Measurements from ENCODE around the gene TECTB. TPM values are rescaled to one million over a fixed set of nuclear protein-coding genes. Genes with fewer than 3 reads are reported as not detected.

Gene TECTB
- total RNA-seq, 1 donor from 2014 or later = not detected

DNA sequence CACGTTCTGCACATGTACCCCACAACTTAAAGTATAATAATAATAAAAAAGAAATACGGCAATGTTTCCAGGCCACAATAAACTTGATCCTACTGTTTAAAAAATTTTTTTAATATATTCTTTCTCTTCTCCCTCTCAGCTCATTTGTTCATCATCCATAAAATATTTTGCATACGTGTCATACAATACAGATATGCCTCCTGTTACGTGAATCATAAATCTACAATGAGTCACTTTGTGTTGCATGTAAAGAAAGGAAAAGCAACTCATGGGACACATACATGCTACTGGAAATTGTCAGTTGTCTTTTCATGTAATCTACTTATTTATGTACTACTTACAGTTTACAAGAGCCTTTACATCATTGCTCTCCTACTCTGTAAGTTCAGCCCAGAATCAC lies 1.1 kb upstream of the TECTB start:
- DNase-seq (ENCODE audit: low read depth) = no peak
- no peak overlapping the region for H3K4me3 ChIP-seq (ENCODE audit: low read depth, low read length)
- no peak for TF ChIP-seq CTCF (conservative IDR thresholded peaks at IDR 0.05; ENCODE audit: low read depth, low read length)

DNA sequence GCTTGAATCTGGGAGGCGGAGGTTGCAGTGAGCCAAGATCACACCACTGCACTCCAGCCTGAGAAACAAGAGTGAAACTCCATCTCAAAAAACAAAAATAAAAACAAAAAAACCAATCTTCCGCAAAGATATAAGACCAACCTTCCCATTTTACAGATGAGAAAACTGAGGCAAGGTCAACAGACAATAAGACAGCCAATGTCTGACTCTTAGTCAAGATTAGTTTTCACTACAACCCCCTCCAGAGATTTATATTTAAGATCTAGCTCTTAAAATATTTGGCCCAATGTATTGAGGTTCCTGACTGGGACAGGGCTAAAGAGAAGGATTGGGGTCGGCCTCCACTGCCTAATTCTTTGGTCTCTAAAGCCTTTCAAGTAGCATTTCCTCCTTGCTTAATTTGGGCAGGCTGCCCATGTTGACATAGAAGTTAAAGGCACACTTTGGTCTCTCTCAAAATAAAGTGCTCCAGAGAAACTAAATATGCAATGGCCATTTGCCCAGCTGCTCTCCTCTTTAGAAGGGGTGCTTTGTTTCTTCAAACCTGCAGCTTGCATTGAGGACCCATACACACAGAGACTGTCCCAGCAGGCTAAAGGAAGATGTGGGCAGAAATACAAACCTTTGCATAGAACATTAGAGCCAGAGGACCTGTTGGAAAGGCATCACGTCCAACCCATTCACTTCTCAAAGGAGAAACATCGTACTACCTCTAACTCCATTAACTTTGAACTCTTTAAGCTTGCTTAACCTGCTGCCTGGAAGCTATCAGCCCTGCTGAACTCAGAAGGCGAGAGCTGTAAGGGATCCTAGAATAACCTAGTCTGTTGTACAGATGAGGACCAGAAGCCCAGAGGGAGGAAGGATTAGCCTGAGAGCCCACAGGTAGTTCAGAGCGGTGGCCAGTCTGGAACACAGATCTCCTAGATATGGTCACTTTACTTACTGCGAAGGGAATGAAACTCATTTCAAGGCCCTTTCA lies 3.9 kb downstream of the TECTB start:
- no peak for TF ChIP-seq CTCF (conservative IDR thresholded peaks at IDR 0.05; ENCODE audit: low read depth, low read length)
- no peak for DNase-seq (ENCODE audit: low read depth)
- no peak overlapping the region for H3K4me3 ChIP-seq (ENCODE audit: low read depth, low read length)

DNA sequence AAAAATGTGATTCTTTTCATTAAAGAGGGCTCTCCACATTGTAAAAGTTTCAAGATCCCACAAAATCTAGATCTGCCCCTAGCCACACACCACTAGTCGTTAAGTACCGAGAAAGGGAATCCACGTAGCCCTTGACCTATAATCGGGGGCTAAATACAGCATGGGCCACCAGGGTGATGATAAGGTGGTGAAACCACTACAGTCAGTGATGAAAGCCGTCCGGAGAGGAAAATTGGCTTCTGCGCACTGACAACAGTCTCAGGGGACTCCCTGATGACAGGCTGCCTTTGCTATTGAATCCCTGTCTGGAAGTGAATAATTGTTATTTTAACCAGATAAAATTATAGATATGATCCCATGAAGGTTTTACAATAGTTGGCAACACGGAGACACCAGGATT lies 4.6 kb downstream of the TECTB start:
- DNase-seq (ENCODE audit: low read depth) = no peak
- no peak for TF ChIP-seq CTCF (conservative IDR thresholded peaks at IDR 0.05; ENCODE audit: low read depth, low read length)
- H3K4me3 ChIP-seq (ENCODE audit: low read depth, low read length) = no peak overlapping the region

DNA sequence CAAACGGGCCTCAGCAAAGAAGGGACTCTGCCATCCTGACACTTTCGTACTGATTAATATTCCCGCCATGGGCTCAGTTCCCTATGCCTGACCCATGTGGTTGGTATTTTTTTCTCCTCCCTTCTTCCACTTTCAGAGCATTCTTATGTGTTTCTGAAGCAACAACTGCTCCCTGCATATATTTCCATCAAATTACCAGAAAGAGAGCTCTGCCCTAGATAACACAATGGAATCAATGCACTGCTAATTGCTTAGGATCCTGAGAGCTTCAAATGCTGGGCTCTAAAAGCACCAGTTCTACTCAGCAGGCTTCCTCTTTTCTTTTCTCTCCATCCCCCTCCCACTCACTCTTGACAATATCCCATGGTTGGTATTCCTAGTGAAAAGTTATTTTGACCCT lies 5.3 kb downstream of the TECTB start:
- no peak overlapping the region for H3K4me3 ChIP-seq (ENCODE audit: low read depth, low read length)
- DNase-seq (ENCODE audit: low read depth) = no peak
- TF ChIP-seq CTCF (conservative IDR thresholded peaks at IDR 0.05; ENCODE audit: low read depth, low read length) = no peak

DNA sequence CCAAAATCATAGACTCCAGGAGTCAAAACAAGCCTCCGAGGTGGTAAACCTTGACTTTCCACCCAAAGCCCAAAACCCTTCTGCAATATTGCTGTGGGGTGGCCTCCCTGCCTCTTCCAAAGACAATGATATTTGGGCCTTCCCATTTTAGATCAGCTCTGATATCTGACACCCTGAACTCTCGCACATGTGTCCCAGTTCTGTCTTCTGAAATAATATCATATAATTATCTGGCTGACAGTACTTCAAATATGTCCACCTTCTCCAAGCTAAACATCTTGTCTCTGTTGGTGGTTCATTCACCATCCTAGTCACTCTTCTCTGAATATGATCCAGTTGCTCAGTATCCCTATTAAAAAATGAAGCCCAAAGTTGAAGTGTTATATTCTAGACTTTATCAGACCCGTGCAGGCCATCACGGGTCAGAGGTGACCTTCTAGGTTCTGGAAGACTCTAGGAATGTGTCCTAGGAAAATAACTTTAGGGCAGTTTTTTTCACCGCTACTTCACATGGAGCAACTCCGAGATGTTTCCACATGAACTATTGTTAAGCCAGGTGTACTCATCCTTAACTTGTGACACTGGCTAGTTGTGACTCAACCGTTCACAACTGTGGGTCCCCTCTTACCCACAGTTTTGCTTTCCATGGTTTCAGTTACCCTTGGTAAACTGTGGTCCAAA lies 6.3 kb downstream of the TECTB start:
- TF ChIP-seq CTCF (conservative IDR thresholded peaks at IDR 0.05; ENCODE audit: low read depth, low read length) = no peak
- no peak overlapping the region for H3K4me3 ChIP-seq (ENCODE audit: low read depth, low read length)
- no peak for DNase-seq (ENCODE audit: low read depth)

- H3K4me3 ChIP-seq (ENCODE audit: low read depth, low read length) = no peak overlapping the region
- no peak for TF ChIP-seq CTCF (conservative IDR thresholded peaks at IDR 0.05; ENCODE audit: low read depth, low read length)
- no peak for DNase-seq (ENCODE audit: low read depth)
Measured at GRCh38 chr10:112290054-112290373, 6.8 kb downstream of the TECTB start.
